HEK293 (cell line): Measurements from ENCODE around the gene FOXD3.

Source experiments
- CTCF ChIP-seq: fragments of 450-650 bp; formaldehyde crosslinking; IDR thresholded peaks from 2 replicates; pipeline ENCODE4 v1.5.1; 2016; ENCODE audit warnings: missing biosample characterization, missing genetic modification characterization
- KLF16 ChIP-seq: fragments of 450-650 bp; formaldehyde crosslinking; IDR thresholded peaks from 2 replicates; pipeline ENCODE4 v1.5.1; 2017; ENCODE audit warnings: missing biosample characterization, missing genetic modification characterization

GRCh38 chr1:63326473-63327380 is 4.4 kb downstream of the FOXD3 start:
- TF ChIP-seq KLF16 (tag by site-specific recombination) (no peak), CTCF (tag by site-specific recombination) (no peak)
